ENCODE measurements around the gene LILRB5. TPM values are rescaled to one million over a fixed set of nuclear protein-coding genes. Genes with fewer than 3 reads are reported as not detected.

Gene LILRB5
- total and polyA plus RNA-seq, 9 of the 15 experiments (the other 6 are each of a cell fraction or from before 2014, with no cell fraction given), result not detected

DNA sequence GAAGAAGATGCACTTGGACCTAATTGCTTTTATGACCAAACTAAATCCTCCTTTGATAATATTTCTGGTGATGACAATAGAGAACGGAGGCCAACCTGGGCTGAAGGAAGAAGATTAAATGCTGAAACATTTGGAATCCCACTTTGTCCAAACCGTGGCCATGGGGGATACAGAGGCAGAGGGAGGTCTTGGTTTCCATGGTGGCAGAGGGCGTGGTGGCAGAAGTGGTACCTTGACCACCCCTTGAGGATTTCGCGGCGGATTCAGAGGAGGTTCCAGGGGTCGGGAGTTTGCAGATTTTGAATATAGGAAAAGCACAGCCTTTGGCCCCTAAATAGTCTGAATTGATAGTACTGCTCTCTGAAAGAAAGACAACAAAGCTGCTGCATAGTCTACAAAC, 27.0 kb downstream of the LILRB5 start:
- Histone ChIP-seq H3K9me1 (ENCODE audit: control insufficient read depth, insufficient read depth, low read length) (no peaks in the 10 kb centered on the region), H3K9ac (ENCODE audit: insufficient read depth in 1 of 2, low read depth in 2 of 2, low read length in 2 of 2) (no peak overlapping the region), H3K9me3 (replicated peaks; ENCODE audit: control insufficient read depth, insufficient read depth, low read depth, low read length) (no peaks in the 10 kb centered on the region), H2AFZ (ENCODE audit: low read depth, low read length) (no peak overlapping the region), H4K20me1 (replicated peaks; ENCODE audit: control insufficient read depth, insufficient read depth, low read length) (no peaks in the 10 kb centered on the region), H3K4me1 (replicated peaks in 1 of 2; ENCODE audit: control insufficient read depth in 2 of 2, insufficient read depth in 2 of 2, low read length in 2 of 2) (peaks cover 4 to 6% of the 10 kb centered on the region in 2 experiments; a peak in 4 of 5 replicates), H3K79me2 (ENCODE audit: control insufficient read depth, insufficient read depth, low read length) (no peaks in the 10 kb centered on the region), H3K27me3 (ENCODE audit: control insufficient read depth in 2 of 2, insufficient read depth in 2 of 2, low read length in 2 of 2) (peaks cover 12 to 25% of the 10 kb centered on the region in 2 experiments), H3K36me3 (ENCODE audit: control insufficient read depth, insufficient read depth, low read length) (no peaks in the 10 kb centered on the region), H3K27ac (ENCODE audit: extremely low read depth, low read depth, low read length) (no peak overlapping the region), H3K4me3 (no peak overlapping the region), H3K4me2 (ENCODE audit: insufficient read depth, low read length) (no peak overlapping the region)
- no peak for FAIRE-seq
- CTCF ChIA-PET (ENCODE audit: low intra/inter-chr PET ratio), result interaction anchor here (3.3 kb wide), 1 partner anchor 61 kb away, joined by 37 read pairs; no protein-coding TSS in a partner anchor
- TF ChIP-seq NR0B1 (IDR thresholded peaks at IDR 0.05; ENCODE audit: partially characterized antibody) (no peak), ZSCAN32 (CRISPR knock-in tag; IDR thresholded peaks at IDR 0.05) (no peak), TEAD4 (IDR thresholded peaks at IDR 0.05; ENCODE audit: low read length) (no peak), TEAD4 (CRISPR knock-in tag; IDR thresholded peaks at IDR 0.05; ENCODE audit: borderline replicate concordance) (no peak), RBM34 (IDR thresholded peaks at IDR 0.05; ENCODE audit: borderline replicate concordance, insufficient read depth, low read length) (no peak), MAFK (IDR thresholded peaks at IDR 0.05; ENCODE audit: low read length) (no peak), ZNF408 (CRISPR knock-in tag; IDR thresholded peaks at IDR 0.05; ENCODE audit: low read depth) (no peak), ZBED1 (IDR thresholded peaks at IDR 0.05) (no peak), CBX1 (IDR thresholded peaks at IDR 0.05; ENCODE audit: low read depth) (no peak), TFAM (CRISPR knock-in tag; conservative IDR thresholded peaks at IDR 0.05) (no peak), U2AF2 (optimal IDR thresholded peaks at IDR 0.05; ENCODE audit: low read depth, low read length) (no peak), KDM5B (IDR thresholded peaks at IDR 0.05; ENCODE audit: insufficient replicate concordance, low read depth, low read length) (no peak), HNRNPK (IDR thresholded peaks at IDR 0.05; ENCODE audit: low read depth, low read length, poor library complexity, severe bottlenecking) (no peak), ZNF354B (CRISPR knock-in tag; IDR thresholded peaks at IDR 0.05) (no peak), CLOCK (CRISPR knock-in tag; IDR thresholded peaks at IDR 0.05; ENCODE audit: borderline replicate concordance) (no peak), GATAD2A (IDR thresholded peaks at IDR 0.05) (no peak)
- TF ChIP-seq, protein P1, sequence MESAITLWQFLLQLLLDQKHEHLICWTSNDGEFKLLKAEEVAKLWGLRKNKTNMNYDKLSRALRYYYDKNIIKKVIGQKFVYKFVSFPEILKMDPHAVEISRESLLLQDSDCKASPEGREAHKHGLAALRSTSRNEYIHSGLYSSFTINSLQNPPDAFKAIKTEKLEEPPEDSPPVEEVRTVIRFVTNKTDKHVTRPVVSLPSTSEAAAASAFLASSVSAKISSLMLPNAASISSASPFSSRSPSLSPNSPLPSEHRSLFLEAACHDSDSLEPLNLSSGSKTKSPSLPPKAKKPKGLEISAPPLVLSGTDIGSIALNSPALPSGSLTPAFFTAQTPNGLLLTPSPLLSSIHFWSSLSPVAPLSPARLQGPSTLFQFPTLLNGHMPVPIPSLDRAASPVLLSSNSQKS (CRISPR knock-in tag; IDR thresholded peaks at IDR 0.05), result no peak
- in situ Hi-C loops (cut with MboI) (no loop called here), intact Hi-C loops (cut with micrococcal nuclease) (loop anchor here (2.0 to 5.0 kb wide), 3 partner anchors 19 to 61 kb away; partner anchors contain the start of gene MBOAT7)
- BruUV-seq (replicated peaks), result no TSS peak
- WGBS (ENCODE audit: insufficient coverage, low coverage, missing lambda C conversion rate), result 37% methylated on average over 7 of the region's 7 CpGs
- POLR2A ChIA-PET, result interaction anchor here (1.2 to 1.6 kb wide), 2 partner anchors 10 to 19 kb away, joined by 4 to 5 read pairs; no protein-coding TSS in a partner anchor
- ATAC-seq, result no peak
- no peak for DNase-seq (ENCODE audit: extremely low read depth in 1 of 4, low spot score in 3 of 4)
